ENCODE measurements around the gene BBIP1.
A peak's percentile ranks its signal among the peaks of the same experiment; 100 is the strongest.

BBIP1 gene, protein sequence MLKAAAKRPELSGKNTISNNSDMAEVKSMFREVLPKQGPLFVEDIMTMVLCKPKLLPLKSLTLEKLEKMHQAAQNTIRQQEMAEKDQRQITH

GRCh38 chr10:110918643-110919348 lies at the start of gene BBIP1:
Gene BBIP1, minus strand, starts transcription at chr10:110919180. Its CDS starts 1,023 bp downstream, at chr10:110918157.
- DNase-seq (ENCODE audit: low spot score) = peak; percentile 100

DNA sequence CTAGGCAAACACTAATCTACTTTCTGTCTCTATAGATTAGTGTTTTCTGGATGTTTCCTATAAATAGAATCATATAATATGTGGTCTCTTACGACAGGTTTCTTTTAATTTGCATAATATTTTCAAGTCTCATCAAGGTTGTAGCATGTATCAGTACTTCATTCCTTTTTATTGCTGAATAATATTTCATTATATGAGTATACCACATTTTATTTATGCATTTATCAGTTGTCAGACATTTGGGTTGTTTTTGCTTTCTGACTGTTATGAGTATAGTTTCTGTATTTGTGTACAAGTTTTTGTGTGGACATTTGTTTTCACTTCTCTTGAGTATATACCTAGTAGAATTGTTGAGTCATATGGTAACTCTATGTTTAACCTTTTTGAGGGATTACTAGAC lies 48.7 kb upstream of the BBIP1 start:
- no peak for DNase-seq (ENCODE audit: low spot score)

DNA sequence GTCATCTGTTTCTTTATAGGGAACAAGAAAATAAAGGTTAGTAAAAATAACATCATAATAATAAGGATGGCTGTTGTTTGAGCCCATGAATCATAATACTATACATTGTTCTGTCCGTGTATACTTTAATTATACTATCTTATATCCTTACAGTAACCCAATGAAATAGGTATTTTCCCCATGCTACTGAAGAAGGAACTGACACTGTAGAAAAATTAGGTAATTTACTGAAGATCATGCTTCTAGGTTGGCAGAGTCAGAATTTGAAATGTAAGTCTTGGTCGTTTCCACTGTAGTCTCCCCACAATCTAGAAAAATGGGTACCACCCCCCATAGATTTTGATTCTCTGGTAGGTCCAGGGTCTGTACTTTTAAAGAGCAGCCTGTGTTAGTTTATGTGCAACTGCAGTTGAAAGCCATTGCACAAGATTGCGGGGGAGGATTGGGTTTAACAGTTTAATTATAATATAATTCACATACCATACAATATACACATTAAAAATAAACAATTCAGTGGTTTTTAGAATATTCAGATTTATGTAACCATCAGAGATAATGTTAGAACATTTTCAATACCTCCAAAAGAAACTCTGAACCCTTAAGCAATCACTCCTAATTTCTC lies 48.1 kb upstream of the BBIP1 start:
- DNase-seq (ENCODE audit: low spot score) = no peak

DNA sequence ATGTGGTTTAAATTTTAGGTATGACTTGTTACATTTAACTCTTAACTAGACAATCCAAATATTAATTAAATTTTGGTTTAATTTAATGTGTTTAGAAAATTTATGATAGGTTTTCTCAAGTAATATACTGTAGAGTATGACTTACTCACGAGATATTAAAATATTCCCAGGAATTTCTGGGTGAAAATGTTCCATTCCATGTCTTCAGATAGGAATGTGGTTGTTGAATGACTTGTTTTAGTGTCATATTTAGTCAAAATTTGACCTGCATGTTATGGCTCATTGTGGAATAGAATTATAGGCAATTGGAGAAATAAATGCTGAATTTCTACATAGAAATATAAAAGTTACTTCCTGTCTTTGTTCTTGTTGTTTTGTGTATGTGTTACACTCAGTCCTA lies 47.2 kb upstream of the BBIP1 start:
- no peak for DNase-seq (ENCODE audit: low spot score)

GRCh38 chr10:110965216-110965615 lies 46.2 kb upstream of the BBIP1 start:
- DNase-seq (ENCODE audit: low spot score) = no peak

DNA sequence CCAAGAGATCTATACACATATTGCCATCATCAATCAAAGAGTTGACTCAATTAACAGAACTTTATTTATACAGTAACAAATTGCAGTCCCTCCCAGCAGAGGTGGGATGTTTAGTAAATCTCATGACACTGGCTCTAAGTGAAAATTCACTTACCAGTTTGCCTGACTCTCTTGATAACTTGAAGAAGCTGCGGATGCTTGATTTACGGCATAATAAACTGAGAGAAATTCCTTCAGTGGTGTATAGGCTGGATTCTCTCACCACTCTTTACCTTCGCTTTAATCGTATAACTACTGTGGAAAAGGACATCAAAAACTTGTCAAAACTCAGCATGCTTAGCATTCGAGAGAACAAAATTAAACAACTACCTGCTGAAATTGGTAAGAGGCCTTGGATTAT lies 45.7 kb upstream of the BBIP1 start:
- no peak for DNase-seq (ENCODE audit: low spot score)

DNA sequence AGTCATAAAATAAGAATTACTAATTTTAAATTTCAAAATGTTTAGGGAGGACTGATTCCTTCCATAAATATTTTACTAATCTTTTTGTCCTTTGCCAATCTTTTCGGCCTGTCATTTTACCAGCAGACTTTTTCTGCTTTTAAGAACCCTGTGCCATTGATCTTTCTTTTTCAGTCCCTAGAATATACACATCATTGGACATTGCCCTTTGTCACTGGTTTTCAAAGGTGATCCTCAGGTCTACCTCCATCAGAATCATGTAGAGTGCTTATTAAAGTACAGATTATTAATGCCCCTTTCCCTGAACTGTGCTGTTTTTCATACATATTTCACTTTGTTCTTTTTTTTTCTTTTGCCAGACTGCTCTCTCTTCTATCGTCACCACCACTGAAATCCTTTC lies 44.2 kb upstream of the BBIP1 start:
- DNase-seq (ENCODE audit: low spot score) = no peak

DNA sequence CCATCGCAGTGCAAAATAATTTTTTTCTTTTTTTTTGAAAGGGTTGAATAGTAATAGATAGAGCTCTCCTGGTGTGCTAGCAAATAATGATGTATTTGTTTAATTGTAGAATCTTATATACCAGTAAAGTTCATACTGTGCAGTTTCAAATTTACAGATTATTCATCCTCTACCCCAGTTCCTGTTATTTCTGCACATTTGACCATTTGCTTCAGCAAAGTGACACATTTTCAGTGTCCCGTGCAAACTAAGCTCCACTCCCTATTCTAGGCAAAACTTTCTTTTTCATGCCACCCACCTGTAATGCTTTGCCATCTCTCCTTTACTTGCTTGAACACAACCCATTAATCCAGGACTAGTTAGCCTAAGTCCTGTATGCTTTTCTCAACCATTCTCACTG lies 43.5 kb upstream of the BBIP1 start:
- no peak for DNase-seq (ENCODE audit: low spot score)

GRCh38 chr10:110960333-110960712 lies 41.3 kb upstream of the BBIP1 start:
- no peak for DNase-seq (ENCODE audit: low spot score)

- no peak for DNase-seq (ENCODE audit: low spot score)
Measured at GRCh38 chr10:110959379-110960332, 40.7 kb upstream of the BBIP1 start.

- no peak for DNase-seq (ENCODE audit: low spot score)
Measured at GRCh38 chr10:110957606-110958005, 38.6 kb upstream of the BBIP1 start.

GRCh38 chr10:110951381-110951780 lies 32.4 kb upstream of the BBIP1 start:
- no peak for DNase-seq (ENCODE audit: low spot score)

- no peak for DNase-seq (ENCODE audit: low spot score)
Measured at GRCh38 chr10:110947061-110947595, 28.1 kb upstream of the BBIP1 start.

DNA sequence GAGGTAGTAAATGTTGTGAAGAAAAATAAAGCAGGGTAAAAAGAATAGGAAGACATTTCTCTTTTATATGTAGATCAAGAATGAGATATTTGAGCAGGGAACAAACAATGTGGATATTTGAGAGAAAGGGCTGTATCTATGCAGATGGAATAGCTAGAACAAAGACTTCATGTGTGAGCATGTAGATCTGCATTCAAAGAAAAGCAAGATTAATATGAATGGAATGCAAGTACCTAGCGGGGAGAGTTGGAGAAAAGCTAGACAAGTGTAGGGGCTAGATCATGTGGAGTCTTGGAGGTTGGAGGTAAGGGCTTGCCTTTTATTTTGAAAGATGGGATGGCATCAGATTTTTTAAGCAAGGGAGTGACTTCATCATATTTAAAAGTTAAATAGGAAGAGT lies 27.5 kb upstream of the BBIP1 start:
- no peak for DNase-seq (ENCODE audit: low spot score)

DNA sequence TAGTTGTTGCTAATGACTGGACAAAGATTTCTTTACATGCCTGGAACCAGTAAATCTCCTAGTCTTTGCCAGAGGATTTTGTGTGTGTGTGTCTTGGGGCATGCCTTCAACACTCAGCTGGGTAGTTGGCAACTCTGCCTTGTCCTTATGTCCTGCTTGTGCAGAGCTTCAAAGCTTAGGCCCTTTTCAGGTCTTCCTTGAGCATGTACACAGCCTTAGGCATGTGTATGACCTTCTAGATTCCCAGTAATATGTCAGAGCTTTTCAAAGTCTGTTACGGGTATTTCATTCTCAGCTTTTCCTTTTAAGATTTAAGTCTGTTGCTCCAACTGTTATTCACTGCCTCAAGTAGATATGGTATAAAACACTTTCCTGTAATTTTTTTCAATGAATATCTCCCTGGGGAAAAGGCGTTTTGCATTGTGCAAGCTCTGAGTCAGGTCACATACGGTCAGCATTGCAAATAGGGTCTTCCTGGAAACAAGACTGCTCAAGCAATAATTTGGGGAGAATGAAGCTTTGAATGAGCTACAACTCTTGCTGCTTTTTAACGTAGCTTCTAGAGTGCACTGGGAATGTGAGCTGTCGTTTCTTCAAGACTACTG lies 25.9 kb upstream of the BBIP1 start:
- DNase-seq (ENCODE audit: low spot score) = no peak

GRCh38 chr10:110939419-110939818 lies 20.4 kb upstream of the BBIP1 start:
- no peak for DNase-seq (ENCODE audit: low spot score)

- no peak for DNase-seq (ENCODE audit: low spot score)
Measured at GRCh38 chr10:110936757-110937156, 17.8 kb upstream of the BBIP1 start.

GRCh38 chr10:110932505-110933180 lies 13.7 kb upstream of the BBIP1 start:
- no peak for DNase-seq (ENCODE audit: low spot score)

DNA sequence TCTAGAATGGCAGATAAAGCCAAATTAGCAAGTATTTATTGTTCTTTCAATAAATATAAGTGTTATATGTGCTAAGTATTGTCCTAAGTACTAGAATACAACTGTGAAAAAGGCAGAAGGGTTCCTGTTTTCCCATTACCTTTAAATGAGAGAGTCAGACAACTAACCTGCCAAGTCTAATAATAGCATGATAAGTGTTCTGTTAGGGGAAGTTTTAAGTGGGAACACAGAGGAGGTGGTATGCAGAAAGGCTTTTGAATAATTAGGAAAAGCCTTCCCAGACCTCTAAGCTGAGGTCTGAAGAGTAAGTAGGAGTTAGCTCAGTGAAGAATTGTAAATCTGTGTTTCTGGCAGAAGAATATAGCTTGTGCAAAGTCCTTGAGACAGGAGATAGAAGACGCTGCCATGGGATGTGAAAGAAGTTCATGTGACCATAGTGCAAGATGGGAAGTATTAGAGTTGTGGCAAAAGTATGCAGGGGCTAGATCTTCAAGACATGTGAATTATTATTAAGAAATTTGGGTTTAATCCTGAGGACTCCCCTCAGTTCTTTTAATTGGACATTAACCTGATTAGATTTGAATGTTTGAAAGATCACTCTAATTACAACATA lies 12.9 kb upstream of the BBIP1 start:
- DNase-seq (ENCODE audit: low spot score) = no peak

- no peak for DNase-seq (ENCODE audit: low spot score)
Measured at GRCh38 chr10:110927461-110927860, 8.5 kb upstream of the BBIP1 start.

All from RKO (cell line).